Prostate gland (tissue), 2 donors: Measurements from ENCODE around the gene CYRIA.

Source experiments
- POLR2AphosphoS5 ChIP-seq: sonication (generic); formaldehyde crosslinking; IDR thresholded peaks from one replicate; pipeline ENCODE4 v1.6.1; 2017; ENCODE audit warnings: antibody characterized with exemption
- TF ChIP-seq, protein P1 (sequence below), 4 experiments: fragments of 200-600 bp in 2 of 4; fragments of 450-650 bp in 2 of 4; sonication (generic) in 2 of 4; IDR thresholded peaks; 1 replicate in 3 of 4; 2 replicates in 1 of 4; pipeline ENCODE4 v1.5.1; 2016 to 2019; ENCODE audit warnings: antibody characterized with exemption in 4 of 4, mild to moderate bottlenecking in 2 of 4, moderate library complexity in 2 of 4

DNA sequence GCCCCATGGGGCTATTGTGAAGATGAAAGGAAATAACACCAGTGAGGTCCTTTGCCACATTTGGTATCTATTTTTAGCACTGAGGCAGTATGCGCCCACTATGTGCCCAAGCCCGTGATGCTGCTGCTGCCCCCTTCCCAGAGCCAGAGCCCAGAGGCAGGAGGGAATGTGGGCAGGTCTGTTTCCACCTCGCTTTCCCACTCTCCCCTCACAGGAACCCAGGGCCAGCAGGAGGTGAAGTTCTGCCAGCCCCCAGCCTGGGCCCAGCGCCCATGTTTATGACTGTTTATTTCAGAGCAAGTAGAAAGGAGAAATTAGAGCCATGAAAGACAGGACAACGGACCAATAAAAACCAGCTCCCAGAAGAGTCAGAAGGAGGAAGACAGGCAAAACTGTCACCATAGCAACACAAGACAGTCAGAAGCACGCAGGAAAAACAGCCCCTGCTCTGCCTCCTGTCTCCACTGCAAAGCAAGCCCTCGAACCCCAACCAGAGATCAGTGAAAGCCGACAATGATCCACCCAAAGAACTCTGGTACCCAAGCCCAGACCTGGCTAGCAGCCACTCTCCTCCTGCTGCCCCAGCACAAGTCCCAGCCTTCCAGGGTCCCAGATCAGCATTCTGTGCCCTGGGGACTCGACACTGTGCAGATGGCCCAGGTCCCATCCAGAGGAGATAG, 1.4 kb downstream of the CYRIA start:
- TF ChIP-seq, protein P1, sequence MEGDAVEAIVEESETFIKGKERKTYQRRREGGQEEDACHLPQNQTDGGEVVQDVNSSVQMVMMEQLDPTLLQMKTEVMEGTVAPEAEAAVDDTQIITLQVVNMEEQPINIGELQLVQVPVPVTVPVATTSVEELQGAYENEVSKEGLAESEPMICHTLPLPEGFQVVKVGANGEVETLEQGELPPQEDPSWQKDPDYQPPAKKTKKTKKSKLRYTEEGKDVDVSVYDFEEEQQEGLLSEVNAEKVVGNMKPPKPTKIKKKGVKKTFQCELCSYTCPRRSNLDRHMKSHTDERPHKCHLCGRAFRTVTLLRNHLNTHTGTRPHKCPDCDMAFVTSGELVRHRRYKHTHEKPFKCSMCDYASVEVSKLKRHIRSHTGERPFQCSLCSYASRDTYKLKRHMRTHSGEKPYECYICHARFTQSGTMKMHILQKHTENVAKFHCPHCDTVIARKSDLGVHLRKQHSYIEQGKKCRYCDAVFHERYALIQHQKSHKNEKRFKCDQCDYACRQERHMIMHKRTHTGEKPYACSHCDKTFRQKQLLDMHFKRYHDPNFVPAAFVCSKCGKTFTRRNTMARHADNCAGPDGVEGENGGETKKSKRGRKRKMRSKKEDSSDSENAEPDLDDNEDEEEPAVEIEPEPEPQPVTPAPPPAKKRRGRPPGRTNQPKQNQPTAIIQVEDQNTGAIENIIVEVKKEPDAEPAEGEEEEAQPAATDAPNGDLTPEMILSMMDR (IDR thresholded peaks at IDR 0.05) = no peak
- peak; percentile 77 for TF ChIP-seq POLR2AphosphoS5
